ENCODE measurements around the gene ZSWIM7. TPM values are rescaled to one million over a fixed set of nuclear protein-coding genes. Genes with fewer than 3 reads are reported as not detected.

The ZSWIM7 gene
- total RNA-seq, 1 experiment from 2014 or later: 41.3 TPM

GRCh38 chr17:16036261-16036660 is 36.8 kb upstream of the ZSWIM7 start:
- TF ChIP-seq ZSCAN18 (CRISPR knock-in tag; IDR thresholded peaks at IDR 0.05) (no peak), SOX15 (CRISPR knock-in tag; IDR thresholded peaks at IDR 0.05) (no peak), MAX (CRISPR knock-in tag; IDR thresholded peaks at IDR 0.05) (no peak), SMAD4 (CRISPR knock-in tag; IDR thresholded peaks at IDR 0.05) (no peak), CREM (CRISPR knock-in tag; IDR thresholded peaks at IDR 0.05) (no peak), ERG (CRISPR knock-in tag; IDR thresholded peaks at IDR 0.05) (no peak), SP1 (CRISPR knock-in tag; conservative IDR thresholded peaks at IDR 0.05) (no peak), ZNF671 (CRISPR knock-in tag; IDR thresholded peaks at IDR 0.05) (no peak), USF1 (CRISPR knock-in tag; IDR thresholded peaks at IDR 0.05) (no peak), AR (CRISPR knock-in tag; IDR thresholded peaks at IDR 0.05) (no peak), EMX1 (CRISPR knock-in tag; IDR thresholded peaks at IDR 0.05) (no peak), RELA (CRISPR knock-in tag; IDR thresholded peaks at IDR 0.05; ENCODE audit: borderline replicate concordance) (no peak), ARID4B (CRISPR knock-in tag; IDR thresholded peaks at IDR 0.05; ENCODE audit: borderline replicate concordance) (no peak), RORB (CRISPR knock-in tag; IDR thresholded peaks at IDR 0.05) (no peak), GTF2I (CRISPR knock-in tag; conservative IDR thresholded peaks at IDR 0.05) (no peak)
- CTCF ChIA-PET: no interaction called here
- POLR2A ChIA-PET: no interaction called here
- Mint-ChIP-seq H3K36me3 (peaks cover 85% of the 10 kb centered on the region), H3K27ac (no peak overlapping the region), H3K4me1 (peaks cover 14% of the 10 kb centered on the region), H3K27me3 (ENCODE audit: low read depth) (no peaks in the 10 kb centered on the region), H3K9me3 (peaks cover 5% of the 10 kb centered on the region; the same call in 1 of the 2 replicates), H3K4me3 (no peak overlapping the region)
- ATAC-seq: no peak
- no peak for DNase-seq (ENCODE audit: low spot score)

Measured in WTC11 (cell line).